ENCODE data around the gene FLNB. TPM values are rescaled to one million over a fixed set of nuclear protein-coding genes. Genes with fewer than 3 reads are reported as not detected.

The FLNB gene
- polyA plus RNA-seq, 10 donors: 52.9 to 88.3 (median 63.2) TPM

GRCh38 chr3:58179235-58180098 lies 171.2 kb downstream of the FLNB start:
- DNase-seq: no peak

GRCh38 chr3:58180099-58180880 lies 172.1 kb downstream of the FLNB start:
- no peak for DNase-seq

DNA sequence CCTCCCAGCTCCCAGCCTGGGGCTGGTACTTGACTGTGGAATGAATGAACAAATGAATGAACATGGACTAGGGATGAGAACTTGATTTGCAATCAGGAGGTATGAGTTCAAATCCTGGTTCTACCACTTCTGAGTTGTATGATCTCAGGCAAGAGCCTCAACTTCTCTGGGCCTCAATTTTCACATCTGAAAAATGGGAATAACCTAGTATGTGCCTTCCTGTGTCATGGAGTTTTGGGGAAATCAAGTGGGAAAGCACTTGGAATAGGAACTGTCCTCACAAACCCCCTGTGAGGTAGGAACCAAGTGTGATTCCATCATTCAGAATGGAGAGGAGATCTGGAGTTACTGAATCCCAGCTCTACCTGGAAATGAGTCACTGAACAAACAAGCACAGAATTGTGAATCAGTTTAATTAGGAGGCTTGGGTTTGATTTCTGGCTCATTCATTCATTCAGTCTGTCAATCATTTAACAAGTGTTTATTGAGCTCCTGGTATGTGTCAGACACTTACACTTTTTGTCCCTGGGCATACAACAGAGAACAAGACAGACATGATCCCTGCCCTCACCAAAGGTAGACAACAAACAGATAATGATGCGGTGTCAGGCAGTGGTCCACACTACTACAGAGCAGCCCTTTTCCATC lies 172.8 kb downstream of the FLNB start:
- DNase-seq: no peak

DNA sequence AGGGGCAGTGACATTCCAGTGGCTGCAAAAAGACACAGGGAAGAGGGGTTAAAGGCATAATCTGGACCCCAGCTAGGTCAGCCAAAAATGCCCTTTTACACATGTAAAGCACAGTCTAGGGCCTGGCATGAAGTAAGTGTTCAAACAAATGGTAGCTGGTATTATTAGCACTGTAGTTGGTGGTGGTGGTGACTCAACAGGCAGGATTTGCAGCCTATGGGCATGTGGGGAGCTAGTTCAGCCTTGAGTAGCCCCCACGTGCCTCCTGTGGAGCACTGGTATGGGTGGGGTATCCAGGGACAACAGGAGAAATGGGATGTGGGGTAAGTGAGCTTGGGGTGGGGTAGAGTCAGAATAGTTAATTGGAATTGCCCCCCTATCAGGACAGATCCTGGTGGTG lies 175.0 kb downstream of the FLNB start:
- DNase-seq: no peak

GRCh38 chr3:58183891-58184290 lies 175.7 kb downstream of the FLNB start:
- DNase-seq: no peak

DNA sequence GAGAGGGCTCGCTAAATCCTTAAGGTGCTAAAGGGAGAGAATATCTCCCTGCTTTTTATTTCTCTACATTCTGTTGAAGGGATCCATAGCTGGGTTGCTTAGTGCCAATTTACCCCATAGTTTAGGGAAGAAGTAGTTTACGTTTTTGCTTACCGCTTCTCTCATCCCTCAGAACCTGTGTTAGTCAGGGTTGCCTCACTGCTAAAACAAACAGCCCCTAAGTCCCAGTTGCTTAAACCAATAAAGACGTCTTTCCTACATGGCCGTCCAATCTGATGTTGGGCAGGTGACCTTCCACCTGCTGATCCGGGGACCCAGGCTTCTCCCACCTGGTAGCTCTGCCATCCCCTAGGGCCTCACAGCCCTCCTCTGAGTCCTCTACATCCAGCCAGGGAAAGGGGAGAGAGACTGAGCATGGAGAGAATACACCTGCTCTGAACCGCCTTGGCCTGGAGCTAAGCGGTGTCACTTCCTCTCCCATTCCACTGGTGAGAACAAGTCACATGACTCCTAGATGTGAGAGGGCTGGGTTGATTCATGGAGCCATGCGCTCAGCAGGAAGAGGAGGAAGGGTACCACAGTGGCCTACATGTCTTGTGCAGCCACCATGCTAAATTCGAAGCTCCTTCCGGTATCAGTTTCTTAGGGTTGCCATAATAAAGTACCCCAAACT lies 176.2 kb downstream of the FLNB start:
- DNase-seq: no peak

DNA sequence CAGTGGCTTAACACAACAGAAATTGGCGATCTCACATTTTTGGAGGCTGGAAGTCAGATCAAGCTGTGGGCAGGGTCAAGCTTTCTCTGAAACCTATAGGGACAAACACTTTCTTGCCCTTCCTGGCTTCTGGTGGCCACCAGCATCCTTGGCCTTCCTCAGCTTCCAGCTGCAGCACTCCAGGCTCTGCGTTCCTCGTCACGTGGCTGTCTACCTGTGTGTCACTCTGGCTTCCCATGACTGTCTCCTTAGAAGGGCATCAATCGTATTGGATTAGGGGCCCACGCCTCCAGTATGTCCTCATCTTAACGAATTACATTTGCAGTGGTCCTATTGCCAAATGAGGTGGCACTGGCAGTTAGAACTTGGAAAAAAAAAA lies 176.7 kb downstream of the FLNB start:
- no peak for DNase-seq

GRCh38 chr3:58188173-58188564 lies 179.9 kb downstream of the FLNB start:
- no peak for DNase-seq

GRCh38 chr3:58188921-58189451 lies 180.8 kb downstream of the FLNB start:
- no peak for DNase-seq

GRCh38 chr3:58189691-58190090 lies 181.5 kb downstream of the FLNB start:
- DNase-seq: no peak

GRCh38 chr3:58190291-58190690 lies 182.1 kb downstream of the FLNB start:
- no peak for DNase-seq

DNA sequence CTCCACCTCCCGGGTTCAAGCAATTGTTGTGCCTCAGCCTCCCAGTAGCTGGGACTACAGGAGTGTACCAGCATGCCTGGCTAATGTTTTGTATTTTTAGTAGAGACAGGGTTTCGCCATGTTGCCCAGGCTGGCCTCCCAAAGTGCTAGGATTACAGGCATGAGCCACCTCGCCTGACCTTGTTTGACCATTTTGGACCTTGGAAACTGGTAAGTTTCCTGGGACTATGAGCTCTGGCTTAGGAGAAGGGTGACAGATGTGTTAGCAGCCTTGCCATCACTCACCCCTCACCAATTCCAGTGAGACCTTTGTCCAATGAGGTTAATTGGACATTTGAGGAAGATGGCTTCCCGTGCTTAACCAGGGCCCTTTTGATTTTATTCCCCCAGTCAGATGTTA lies 182.7 kb downstream of the FLNB start:
- no peak for DNase-seq

GRCh38 chr3:58191361-58191991 lies 183.3 kb downstream of the FLNB start:
- no peak for DNase-seq

- no peak for DNase-seq
These were observed 183.8 kb downstream of the FLNB start for GRCh38 chr3:58192069-58192468.

DNA sequence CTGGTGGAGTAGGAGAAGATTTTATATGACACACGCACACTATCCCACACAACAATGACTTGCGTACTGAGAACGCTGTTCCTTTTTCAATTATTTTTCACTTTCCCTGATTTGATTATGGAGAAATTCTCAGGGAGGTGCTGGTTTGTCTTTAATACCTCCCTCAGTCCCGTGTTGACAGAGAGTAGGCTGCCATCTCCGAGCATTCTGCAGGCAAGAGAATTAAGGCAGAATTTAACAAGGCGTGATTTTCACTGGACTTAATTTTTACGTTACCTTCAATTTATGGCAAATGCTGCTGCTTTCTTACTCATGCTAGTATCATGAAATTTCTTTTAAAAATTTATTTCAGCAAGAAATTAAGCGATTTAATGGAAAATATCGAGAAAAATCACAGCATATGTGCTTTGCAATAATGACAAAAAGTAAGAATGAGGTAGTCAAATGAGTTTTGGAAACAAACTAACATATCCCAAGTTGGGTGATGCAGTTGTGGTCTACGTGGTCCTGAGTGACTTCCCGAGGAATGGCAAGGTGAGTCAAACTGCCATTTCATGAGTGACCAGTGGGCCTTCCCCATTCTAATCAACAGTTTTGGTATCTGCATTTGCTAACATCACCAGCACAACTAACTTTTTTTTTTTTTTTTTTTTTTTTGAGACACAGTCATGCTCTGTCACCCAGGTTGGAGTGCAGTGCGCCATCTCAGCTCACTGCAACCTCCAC lies 185.6 kb downstream of the FLNB start:
- no peak for DNase-seq

GRCh38 chr3:58197588-58197987 lies 189.4 kb downstream of the FLNB start:
- DNase-seq: no peak

GRCh38 chr3:58198362-58198761 lies 190.1 kb downstream of the FLNB start:
- DNase-seq: no peak

GRCh38 chr3:58198804-58199203 lies 190.6 kb downstream of the FLNB start:
- no peak for DNase-seq

DNA sequence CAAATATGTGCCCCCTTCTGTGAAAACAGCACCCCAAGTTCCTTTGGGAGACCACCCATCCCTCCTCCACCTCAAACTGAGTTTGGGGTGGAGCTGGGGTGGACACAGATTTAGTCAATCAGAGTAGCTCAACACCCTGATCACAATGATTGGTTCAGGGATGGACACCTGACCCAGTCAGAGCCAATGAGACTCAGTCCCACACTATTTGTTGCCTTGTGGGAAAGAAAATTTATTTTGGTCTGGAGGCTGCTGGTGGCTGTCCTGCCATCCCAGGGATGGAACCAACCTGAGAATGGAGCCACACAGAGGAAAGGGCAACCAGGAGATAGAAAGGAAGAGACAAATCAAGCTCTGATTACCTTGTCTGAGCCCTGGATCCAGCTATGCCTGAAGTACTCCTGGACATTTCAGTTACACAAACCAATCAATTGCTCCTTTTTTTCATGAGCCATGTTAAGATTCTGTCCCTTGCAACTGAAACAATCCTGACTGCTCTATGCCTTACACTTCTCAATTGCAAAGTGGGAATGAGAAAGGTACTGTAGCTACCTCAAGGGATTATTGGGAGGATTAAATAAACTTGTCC lies 192.0 kb downstream of the FLNB start:
- DNase-seq: no peak

DNA sequence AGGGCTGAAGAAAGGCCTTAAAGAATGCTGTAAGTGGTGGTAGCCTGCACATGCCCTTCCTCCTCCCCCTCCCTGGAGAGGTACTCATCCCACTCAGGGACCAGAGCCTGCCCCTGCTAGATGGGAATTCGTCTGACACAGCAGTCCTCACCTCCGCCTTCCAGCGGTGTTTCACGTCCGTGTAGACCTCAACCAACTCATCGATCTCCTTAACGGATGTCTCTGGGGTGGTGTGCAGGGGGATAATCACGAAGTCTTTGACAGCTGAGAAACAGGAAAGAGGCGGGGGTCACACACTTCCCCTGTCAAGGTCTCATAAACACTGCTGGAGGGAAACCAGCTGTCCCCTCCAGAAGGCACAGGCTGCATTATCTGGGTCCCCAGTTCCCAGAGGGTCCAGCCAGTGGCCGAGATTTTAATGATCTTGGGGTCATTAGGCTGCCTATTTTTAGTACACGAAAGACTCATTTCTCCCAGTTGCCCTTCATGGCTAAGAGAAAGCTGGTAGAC lies 192.7 kb downstream of the FLNB start:
- DNase-seq: no peak

Measured in muscle of back (tissue), 11 donors.